ENCODE data around the gene BSCL2. TPM values are rescaled to one million over a fixed set of nuclear protein-coding genes. Genes with fewer than 3 reads are reported as not detected.

The BSCL2 gene
- total RNA-seq, 1 experiment from 2014 or later = 77.4 TPM

DNA sequence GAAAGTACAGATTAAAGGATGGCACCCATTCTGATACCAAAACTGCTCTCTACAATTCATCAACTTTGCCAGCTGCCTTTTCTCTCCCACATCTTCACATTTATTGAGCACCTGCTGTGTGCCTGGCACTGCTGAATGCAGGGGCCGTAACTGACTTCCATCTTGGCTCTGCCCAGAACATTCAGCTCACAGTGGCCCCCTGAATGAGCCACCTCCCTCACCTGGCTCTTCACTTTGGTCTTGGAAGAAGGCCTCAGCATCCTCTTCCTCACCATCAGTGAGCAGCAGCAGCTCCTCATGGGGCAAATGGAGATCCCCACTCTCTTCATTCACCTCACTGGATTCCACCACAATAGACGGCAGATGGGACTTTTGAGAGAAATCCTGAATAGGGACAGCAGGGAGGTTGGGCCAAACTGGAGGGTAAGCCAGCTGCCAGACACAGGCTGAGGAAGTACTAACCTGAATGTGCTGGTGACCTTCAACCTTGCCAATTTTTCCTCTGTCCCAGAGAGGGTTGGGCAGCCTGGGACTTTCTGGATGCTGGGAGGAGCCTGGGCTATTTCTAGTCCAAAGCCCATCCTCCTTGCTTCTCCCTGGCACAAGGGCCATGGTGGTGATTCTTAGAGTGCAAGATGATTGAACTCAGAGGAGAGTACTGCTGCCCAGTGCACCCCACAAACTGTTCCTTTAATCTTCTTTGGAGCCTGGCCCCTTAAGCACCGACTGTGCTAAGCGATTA, 37.6 kb downstream of the BSCL2 start:
- Histone ChIP-seq H2BK15ac (ENCODE audit: low read depth, low read length) (no peak overlapping the region), H2BK12ac (ENCODE audit: insufficient read length, low read depth, low read length) (no peak overlapping the region), H2AFZ (ENCODE audit: low read length) (no peak overlapping the region), H3K4me2 (ENCODE audit: insufficient read depth, insufficient read length, low read length) (no peak overlapping the region), H3K23ac (ENCODE audit: insufficient read length, low read depth, low read length) (no peak overlapping the region), H3K14ac (ENCODE audit: insufficient read depth, low read length) (no peak overlapping the region), H3K23me2 (ENCODE audit: insufficient read length, low read depth, low read length, poor library complexity, severe bottlenecking) (peaks cover 17% of the 10 kb centered on the region), H2BK20ac (ENCODE audit: low read depth, low read length, poor library complexity, severe bottlenecking) (no peak overlapping the region), H3K27me3 (ENCODE audit: insufficient read depth, low read length) (no peaks in the 10 kb centered on the region), H2BK120ac (ENCODE audit: low read depth, low read length, poor library complexity, severe bottlenecking) (no peak overlapping the region), H3K79me1 (ENCODE audit: insufficient read depth, low read depth, low read length, poor library complexity, severe bottlenecking) (no peaks in the 10 kb centered on the region), H4K5ac (ENCODE audit: insufficient read length, low read depth, low read length) (no peak overlapping the region), H3K4me1 (ENCODE audit: insufficient read depth, low read length) (peaks cover 2% of the 10 kb centered on the region; the same call in 1 of the 2 replicates), H4K91ac (ENCODE audit: insufficient read length, low read depth, low read length) (no peak overlapping the region), H3K9me3 (ENCODE audit: control insufficient read depth, low read depth, low read length) (no peaks in the 10 kb centered on the region), H3K27ac (ENCODE audit: insufficient read length, low read depth, low read length) (no peak overlapping the region), H3K56ac (ENCODE audit: insufficient read length, low read depth, low read length) (no peak overlapping the region), H3K79me2 (ENCODE audit: insufficient read depth, low read length) (peaks cover 3% of the 10 kb centered on the region; the same call in 1 of the 2 replicates), H3K9ac (ENCODE audit: extremely low read depth, insufficient read length, low read length) (no peak overlapping the region), H3K4ac (ENCODE audit: low read depth, low read length) (no peak overlapping the region), H3T11ph (ENCODE audit: low read length) (no peak overlapping the region), H2AK5ac (ENCODE audit: insufficient read length, low read length) (no peak overlapping the region), H3K18ac (ENCODE audit: insufficient read length, low read depth, low read length) (no peak overlapping the region), H4K8ac (replicated peaks; ENCODE audit: insufficient read length, low read depth, low read length) (no peak overlapping the region), H2BK5ac (ENCODE audit: insufficient read length, low read length) (no peak overlapping the region), H4K20me1 (ENCODE audit: control insufficient read depth, insufficient read depth, insufficient read length) (no peaks in the 10 kb centered on the region)
- Mint-ChIP-seq H3K4me3 (peak overlapping the region in 1 of 2 experiments; percentile 92; a peak in 3 of 5 replicates), H3K9me3 (no peaks in the 10 kb centered on the region; a peak in 1 of 5 replicates), H3K27ac (peak overlapping the region; percentile 11 to 89 (median 86); a peak in 5 of 7 replicates), H3K4me1 (peaks cover 25 to 35% of the 10 kb centered on the region in 2 experiments), H3K36me3 (ENCODE audit: insufficient read depth in 1 of 3, low read depth in 3 of 3) (peaks cover 23 to 46% (median 32%) of the 10 kb centered on the region in 3 experiments), H3K27me3 (ENCODE audit: low read depth) (no peaks in the 10 kb centered on the region; the same call in none of the 2 replicates)
- no peak for DNase-seq
- WGBS (ENCODE audit: extremely low coverage, insufficient read length, low lambda C conversion rate) = no CpG with 5 or more reads among the region's 4 CpGs
- TF ChIP-seq, protein P1, sequence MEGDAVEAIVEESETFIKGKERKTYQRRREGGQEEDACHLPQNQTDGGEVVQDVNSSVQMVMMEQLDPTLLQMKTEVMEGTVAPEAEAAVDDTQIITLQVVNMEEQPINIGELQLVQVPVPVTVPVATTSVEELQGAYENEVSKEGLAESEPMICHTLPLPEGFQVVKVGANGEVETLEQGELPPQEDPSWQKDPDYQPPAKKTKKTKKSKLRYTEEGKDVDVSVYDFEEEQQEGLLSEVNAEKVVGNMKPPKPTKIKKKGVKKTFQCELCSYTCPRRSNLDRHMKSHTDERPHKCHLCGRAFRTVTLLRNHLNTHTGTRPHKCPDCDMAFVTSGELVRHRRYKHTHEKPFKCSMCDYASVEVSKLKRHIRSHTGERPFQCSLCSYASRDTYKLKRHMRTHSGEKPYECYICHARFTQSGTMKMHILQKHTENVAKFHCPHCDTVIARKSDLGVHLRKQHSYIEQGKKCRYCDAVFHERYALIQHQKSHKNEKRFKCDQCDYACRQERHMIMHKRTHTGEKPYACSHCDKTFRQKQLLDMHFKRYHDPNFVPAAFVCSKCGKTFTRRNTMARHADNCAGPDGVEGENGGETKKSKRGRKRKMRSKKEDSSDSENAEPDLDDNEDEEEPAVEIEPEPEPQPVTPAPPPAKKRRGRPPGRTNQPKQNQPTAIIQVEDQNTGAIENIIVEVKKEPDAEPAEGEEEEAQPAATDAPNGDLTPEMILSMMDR (conservative IDR thresholded peaks at IDR 0.05) = no peak
